Hepatocyte (in vitro differentiated cells): ENCODE measurements around the gene DUOX2. TPM values are rescaled to one million over a fixed set of nuclear protein-coding genes. Genes with fewer than 3 reads are reported as not detected.

Source experiments
- DNase-seq: peaks from one replicate; pipeline ENCODE4 v3.0.0-alpha.2; 2016; ENCODE audit warnings: low spot score
- H2AFZ ChIP-seq: fragments of 200-600 bp; sonication (generic); 2 replicates; pipeline ENCODE4 v1.6.0; 2016; ENCODE audit warnings: antibody characterized with exemption, mild to moderate bottlenecking
- H3K27ac ChIP-seq: fragments of 200-600 bp; sonication (generic); 2 replicates; pipeline ENCODE4 v1.5.1; 2016; ENCODE audit warnings: mild to moderate bottlenecking
- H3K27me3 ChIP-seq: fragments of 200-600 bp; sonication (generic); 2 replicates; pipeline ENCODE4 v1.6.1; 2016
- H3K36me3 ChIP-seq: fragments of 200-600 bp; sonication (generic); replicated peaks from 2 replicates; pipeline ENCODE4 v1.5.1; 2016; ENCODE audit warnings: low read depth; ENCODE audit not compliant: insufficient read depth
- H3K4me1 ChIP-seq: fragments of 200-600 bp; sonication (generic); 2 replicates; pipeline ENCODE4 v1.5.1; 2016; ENCODE audit warnings: mild to moderate bottlenecking, moderate library complexity; ENCODE audit not compliant: insufficient read depth
- H3K4me2 ChIP-seq: fragments of 200-600 bp; sonication (generic); 2 replicates; pipeline ENCODE4 v1.6.0; 2016
- H3K4me3 ChIP-seq: fragments of 200-600 bp; sonication (generic); 2 replicates; pipeline ENCODE4 v1.5.1; 2016; ENCODE audit warnings: mild to moderate bottlenecking
- H3K79me2 ChIP-seq: fragments of 200-600 bp; sonication (generic); 2 replicates; pipeline ENCODE4 v1.6.0; 2017; ENCODE audit warnings: mild to moderate bottlenecking
- H3K9me2 ChIP-seq: fragments of 200-600 bp; sonication (generic); replicated peaks from 2 replicates; pipeline ENCODE4 v1.6.0; 2017; ENCODE audit warnings: mild to moderate bottlenecking; ENCODE audit not compliant: insufficient read depth
- H3K9me3 ChIP-seq: fragments of 200-600 bp; sonication (generic); 2 replicates; pipeline ENCODE4 v1.5.1; 2016; ENCODE audit warnings: low read depth, mild to moderate bottlenecking
- H4K20me1 ChIP-seq: fragments of 200-600 bp; sonication (generic); 2 replicates; pipeline ENCODE4 v1.6.0; 2016; ENCODE audit warnings: mild to moderate bottlenecking; ENCODE audit not compliant: insufficient read depth, poor library complexity, severe bottlenecking
- CTCF ChIP-seq: fragments of 200-600 bp; sonication (generic); IDR thresholded peaks from 2 replicates; pipeline ENCODE4 v1.5.1; 2016; ENCODE audit warnings: antibody characterized with exemption, mild to moderate bottlenecking; ENCODE audit not compliant: poor library complexity
- EZH2 ChIP-seq: fragments of 200-600 bp; sonication (generic); IDR thresholded peaks from 2 replicates; pipeline ENCODE4 v1.6.1; 2016; ENCODE audit warnings: antibody characterized with exemption, mild to moderate bottlenecking, borderline replicate concordance
- EZH2phosphoT487 ChIP-seq: fragments of 200-600 bp; sonication (generic); IDR thresholded peaks from one replicate; pipeline ENCODE4 v1.6.1; 2018; ENCODE audit warnings: antibody characterized with exemption, mild to moderate bottlenecking, low read depth, moderate library complexity; ENCODE audit not compliant: unreplicated experiment, severe bottlenecking
- WGBS: methylation state at CpG from one replicate; pipeline ENCODE4 v1.1.6; 2016; ENCODE audit warnings: low lambda C conversion rate; ENCODE audit errors: missing lambda C conversion rate; 5-methylcytosine and 5-hydroxymethylcytosine counted together
- polyA plus RNA-seq: library from polyadenylated mRNA; unstranded; fragments of >200 nt; fragmentation: Nextera tagmentation; extraction: Ambion mirVana; gene quantifications from 2 replicates; pipeline ENCODE4 v1.2.1, GENCODE V29; 2016
- total RNA-seq: library from RNA; depleted of rRNA; stranded (reverse); fragments of >200 nt; gene quantifications from 2 replicates; pipeline ENCODE4 v1.2.3, GENCODE V29; 2014

Gene DUOX2
- total and polyA plus RNA-seq, 2 experiments from 2014 or later: 21.4 to 37.4 TPM

- WGBS: 97% methylated on average over 36 of the region's 36 CpGs
- Histone ChIP-seq H3K9me3 (no peaks in the 10 kb centered on the region), H3K27ac (no peak overlapping the region), H3K27me3 (no peaks in the 10 kb centered on the region), H3K4me1 (no peaks in the 10 kb centered on the region), H4K20me1 (no peaks in the 10 kb centered on the region), H3K4me2 (no peak overlapping the region), H3K9me2 (no peaks in the 10 kb centered on the region), H3K36me3 (no peaks in the 10 kb centered on the region), H2AFZ (no peak overlapping the region), H3K79me2 (no peaks in the 10 kb centered on the region), H3K4me3 (no peak overlapping the region)
- no peak for DNase-seq
- no peak for TF ChIP-seq EZH2
- TF ChIP-seq CTCF: no peak
- TF ChIP-seq EZH2phosphoT487: no peak
These were observed 38.2 kb upstream of the DUOX2 start for GRCh38 chr15:45151998-45152828.

- Histone ChIP-seq H2AFZ (no peak overlapping the region), H3K36me3 (no peaks in the 10 kb centered on the region), H3K4me1 (no peaks in the 10 kb centered on the region), H3K27ac (no peak overlapping the region), H3K27me3 (no peaks in the 10 kb centered on the region), H3K4me2 (no peak overlapping the region), H3K9me2 (no peaks in the 10 kb centered on the region), H3K9me3 (no peaks in the 10 kb centered on the region), H3K79me2 (no peaks in the 10 kb centered on the region), H4K20me1 (no peaks in the 10 kb centered on the region), H3K4me3 (no peak overlapping the region)
- DNase-seq: no peak
- TF ChIP-seq EZH2: no peak
- TF ChIP-seq CTCF: no peak
- no peak for TF ChIP-seq EZH2phosphoT487
- 92% methylated on average over 6 of the region's 6 CpGs for WGBS
These were observed 37.0 kb upstream of the DUOX2 start for GRCh38 chr15:45150997-45151396.

GRCh38 chr15:45150481-45150880 is 36.5 kb upstream of the DUOX2 start:
- 82% methylated on average over 6 of the region's 6 CpGs for WGBS
- Histone ChIP-seq H3K4me3 (no peak overlapping the region), H3K4me1 (no peaks in the 10 kb centered on the region), H3K9me3 (no peaks in the 10 kb centered on the region), H4K20me1 (no peaks in the 10 kb centered on the region), H3K9me2 (no peaks in the 10 kb centered on the region), H3K27ac (no peak overlapping the region), H3K27me3 (no peaks in the 10 kb centered on the region), H3K79me2 (no peaks in the 10 kb centered on the region), H3K36me3 (no peaks in the 10 kb centered on the region), H2AFZ (no peak overlapping the region), H3K4me2 (no peak overlapping the region)
- TF ChIP-seq CTCF (no peak), EZH2 (no peak), EZH2phosphoT487 (no peak)
- no peak for DNase-seq
